GM21529 (cell line): ENCODE results near the gene FMNL2.
"Not testable (repeated sequence)": the region's sequence is repeated elsewhere in the genome, so short reads cannot be mapped to it uniquely, and the experiment has no call there.

Source experiments
- ATAC-seq: cut with Tn5 transposase; IDR thresholded peaks from one replicate; pipeline ENCODE4 v1.9.1; 2021; ENCODE audit not compliant: unreplicated experiment

Gene FMNL2

DNA sequence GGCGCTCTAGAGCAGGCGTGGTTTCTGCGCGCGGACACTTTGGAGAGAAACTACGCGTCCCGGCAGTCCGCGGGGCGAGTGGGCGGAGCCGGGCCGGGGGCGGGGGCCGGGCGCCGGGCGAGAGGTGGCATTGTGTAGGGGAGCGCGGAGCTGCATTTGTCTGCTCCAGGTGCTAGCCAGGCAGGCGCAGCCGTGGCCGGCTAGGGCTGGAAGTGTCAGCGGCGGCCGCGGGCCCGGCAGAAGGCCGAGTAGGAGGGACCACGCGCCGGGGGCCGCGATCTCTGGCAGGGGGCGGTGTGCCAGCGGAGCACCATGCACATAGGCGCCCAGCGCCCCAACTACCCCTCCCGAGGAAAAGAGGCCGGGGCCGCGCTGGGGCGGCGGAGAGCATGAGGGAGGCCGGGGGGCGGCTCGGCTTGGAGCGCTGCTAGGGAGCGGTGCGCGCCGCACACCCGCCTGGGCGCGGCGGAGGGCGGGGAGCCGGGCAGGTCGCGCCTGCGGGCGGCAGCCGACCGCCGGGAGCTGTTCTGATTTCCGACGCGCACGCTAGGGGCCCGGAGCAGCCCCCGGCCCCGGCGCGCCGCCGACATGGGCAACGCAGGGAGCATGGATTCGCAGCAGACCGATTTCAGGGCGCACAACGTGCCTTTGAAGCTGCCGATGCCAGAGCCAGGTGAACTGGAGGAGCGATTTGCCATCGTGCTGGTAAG, at the start of gene FMNL2:
Gene FMNL2 (plus strand): TSS at position 159 of the 710 bp plus-strand sequence.
- ATAC-seq = peak; percentile 92

DNA sequence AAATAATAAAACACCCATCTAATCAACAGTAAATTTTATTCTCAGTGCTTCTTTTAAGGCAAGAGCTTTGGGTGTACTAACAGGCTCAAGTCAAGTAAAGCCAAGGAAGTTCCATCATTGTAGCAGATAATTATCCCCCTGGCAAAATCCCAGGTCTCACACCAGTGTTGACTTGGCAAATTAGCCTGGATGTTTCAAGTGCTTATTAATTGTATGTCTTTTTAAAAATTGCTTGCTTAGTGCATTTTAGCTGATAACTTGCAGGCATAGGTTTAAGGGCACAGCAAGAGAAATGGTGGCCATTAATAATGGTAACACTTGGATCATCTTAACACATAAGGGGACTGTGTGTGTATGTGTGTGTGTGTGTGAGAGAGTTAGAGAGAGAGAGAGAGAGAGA, 42.0 kb upstream of the FMNL2 start:
- ATAC-seq = no peak

DNA sequence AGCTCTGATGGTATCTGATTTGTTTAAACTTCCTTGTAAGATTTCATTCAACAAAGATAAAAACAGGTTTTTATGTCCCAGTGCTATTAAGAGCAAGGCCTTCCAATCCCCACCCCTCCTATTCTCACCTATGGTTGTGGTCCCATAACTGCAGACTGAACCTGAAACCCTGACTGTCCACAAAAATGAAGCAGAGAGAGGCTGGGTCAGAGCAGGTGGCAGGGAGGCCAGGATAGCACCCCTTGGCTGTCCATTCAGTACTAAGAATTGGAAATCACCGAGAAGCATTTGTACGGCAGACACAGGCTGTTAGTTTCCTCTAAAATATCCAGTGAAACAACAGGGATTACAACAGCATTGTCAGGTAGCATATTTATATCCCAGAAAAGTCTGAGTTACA, 37.3 kb upstream of the FMNL2 start:
- ATAC-seq = no peak

DNA sequence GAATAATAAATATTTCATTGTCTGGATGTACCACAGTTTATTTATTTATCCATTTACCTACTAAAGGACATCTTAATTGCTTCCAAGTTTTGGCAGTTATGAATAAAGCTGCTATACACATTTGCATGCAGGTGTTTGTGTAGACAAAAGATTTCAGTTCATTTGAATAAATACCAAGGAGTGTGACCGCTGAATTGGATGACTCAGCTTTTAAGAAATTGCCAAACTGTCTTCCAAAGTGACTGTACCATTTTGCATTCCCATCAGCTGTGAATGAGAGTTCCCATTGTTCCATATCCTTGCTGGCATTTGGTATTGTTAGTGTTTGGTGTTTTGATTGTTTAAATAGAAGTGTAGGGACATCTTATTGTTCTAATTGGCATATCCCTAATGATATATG, 36.2 kb upstream of the FMNL2 start:
- ATAC-seq = no peak

DNA sequence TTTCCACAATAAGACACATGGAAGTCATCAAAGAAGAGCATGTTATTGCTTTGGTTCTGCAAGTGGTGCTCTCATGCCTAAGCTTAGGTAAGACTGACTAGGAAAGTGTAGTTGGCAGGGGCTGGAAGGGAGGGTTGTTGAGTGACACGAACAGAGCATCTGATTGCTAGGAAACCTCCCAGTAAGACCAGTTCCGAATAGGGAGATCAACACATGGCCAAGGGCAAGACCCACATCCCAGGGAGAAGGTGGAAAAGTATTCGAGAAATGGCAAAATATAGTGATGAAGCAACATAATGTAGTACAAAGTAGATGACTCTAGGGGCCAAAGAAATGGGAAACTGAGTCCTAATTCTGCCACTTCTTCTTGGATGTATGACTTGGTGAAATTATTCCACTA, 33.8 kb upstream of the FMNL2 start:
- ATAC-seq = no peak

DNA sequence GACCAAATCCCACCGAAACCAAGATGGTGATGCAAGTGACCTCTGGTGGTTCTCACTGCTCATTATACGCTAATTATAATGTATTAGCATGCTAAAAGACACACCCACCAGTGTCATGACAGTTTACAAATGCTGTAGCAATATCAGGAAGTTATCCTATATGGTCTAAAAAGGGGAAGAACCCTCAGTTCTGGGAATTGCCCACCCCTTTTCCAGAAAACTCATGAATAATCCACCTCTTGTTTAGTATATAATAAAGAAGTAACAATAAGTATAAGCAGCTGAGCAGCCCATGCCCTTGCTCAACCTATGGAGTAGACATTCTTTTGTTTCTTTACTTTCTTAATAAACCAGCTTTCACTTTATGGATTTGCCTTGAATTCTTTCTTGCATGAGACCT, 31.0 kb upstream of the FMNL2 start:
- no peak for ATAC-seq

DNA sequence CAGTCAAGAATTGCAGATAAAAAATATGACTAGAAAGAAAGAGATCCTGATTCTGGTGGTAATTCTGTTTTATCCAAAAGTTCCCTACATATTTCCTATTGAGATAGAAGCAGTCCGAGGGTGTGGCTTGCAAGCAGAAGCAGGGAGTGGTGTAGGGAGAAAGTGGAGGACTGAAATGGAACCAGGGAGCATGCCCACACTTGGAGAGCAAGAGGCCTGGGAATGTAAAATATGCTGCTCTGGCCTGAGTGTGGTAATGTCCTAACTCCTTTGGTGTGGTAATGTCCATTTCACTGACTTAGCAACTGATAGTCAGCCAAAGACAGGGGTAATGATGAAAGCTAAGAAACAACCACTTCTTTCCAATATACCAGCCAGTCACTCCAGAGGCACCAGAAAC, 30.1 kb upstream of the FMNL2 start:
- ATAC-seq = no peak

DNA sequence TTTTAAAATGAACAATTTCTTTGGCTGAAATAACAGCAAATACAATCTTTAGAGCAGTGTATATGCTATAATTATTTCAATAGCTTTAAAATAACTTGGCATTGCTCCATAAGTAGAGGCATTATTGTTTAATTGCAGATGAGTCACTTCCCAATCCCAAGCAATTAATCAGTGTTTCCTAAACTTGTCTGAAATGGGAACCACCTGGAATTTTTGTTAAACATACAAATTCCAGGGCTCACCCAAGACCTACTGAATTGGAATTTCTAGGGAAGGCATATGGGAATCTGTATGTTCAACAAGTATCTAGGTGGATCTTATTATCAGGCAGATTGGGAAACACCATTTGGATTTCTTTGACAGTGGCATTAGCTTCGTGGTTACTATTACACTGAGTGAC, 27.1 kb upstream of the FMNL2 start:
- ATAC-seq = no peak

DNA sequence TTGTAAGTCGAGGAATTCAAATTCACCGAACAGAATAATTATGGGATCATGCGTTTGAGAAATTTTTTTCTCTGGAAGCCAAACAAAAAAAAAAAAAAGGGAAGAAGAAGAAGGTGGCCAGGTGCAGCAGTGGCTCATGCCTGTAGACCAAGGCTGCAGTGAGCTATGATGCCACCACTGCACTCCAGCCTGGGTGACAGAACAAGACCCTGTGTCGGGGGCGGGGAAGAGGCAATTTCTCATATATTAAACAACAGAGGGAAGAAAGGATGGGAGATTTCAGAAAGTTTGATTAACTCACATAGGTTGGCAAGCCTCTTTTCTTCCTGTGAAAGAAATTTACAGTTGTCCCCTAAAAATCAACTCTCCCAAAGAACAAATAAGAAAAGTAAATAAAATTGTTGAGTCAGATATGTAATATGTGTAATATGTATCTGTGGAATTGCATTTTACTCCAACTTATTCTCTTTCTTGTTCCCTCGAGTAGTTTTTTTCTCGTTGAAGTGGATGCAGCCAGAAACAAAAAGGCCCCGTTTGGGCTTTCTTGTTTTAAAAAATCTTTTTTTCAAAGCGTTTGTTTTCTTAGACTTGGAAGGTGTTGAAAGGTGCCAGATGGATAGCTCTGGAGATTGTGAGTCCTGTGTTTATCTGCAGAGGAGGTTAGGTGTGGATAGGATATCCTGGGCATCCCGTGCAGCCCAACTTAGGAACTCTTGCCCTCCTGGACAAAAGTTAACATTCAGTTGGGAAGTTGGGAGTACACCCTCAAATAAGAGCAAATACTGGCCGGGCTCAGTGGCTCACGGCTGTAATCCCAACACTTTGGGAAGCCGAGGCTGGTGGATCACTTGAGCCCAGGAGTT, 25.4 kb upstream of the FMNL2 start:
- ATAC-seq = no peak

DNA sequence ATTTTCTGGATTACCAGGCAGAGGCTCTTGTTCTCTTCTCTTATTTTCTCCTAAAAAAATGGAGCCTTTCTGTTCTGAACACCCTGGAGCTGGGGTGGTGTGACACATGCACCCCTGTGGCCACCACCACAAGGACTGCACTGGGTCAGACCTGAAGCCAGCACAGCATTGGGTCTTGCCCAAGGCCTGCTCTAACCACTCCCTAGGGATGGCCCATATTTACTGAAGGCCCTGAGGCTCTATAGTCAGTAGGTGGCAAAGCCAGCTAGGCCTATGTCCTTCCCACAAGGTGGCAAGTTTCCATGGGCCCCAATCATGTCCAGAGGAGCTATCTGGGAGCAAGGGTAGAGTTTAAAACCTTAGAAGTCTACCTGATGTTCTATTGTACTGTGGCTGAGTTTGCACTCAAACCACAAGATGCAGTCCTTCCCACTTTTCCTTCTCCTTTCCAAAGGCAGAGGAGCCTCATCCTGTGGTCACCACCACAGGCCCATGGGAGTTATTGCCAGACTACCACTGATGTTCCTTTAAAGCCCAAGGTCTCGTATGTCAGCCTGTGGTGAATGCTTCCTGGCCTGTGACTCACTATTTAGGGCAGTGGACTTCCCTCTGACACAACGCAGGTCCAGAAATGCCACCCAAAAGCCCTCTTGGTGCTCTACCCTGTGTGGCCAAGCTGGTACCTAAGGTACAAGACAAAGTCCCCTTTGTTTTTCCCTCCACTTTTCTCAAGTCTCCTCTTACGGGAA, 15.0 kb upstream of the FMNL2 start:
- no peak for ATAC-seq

DNA sequence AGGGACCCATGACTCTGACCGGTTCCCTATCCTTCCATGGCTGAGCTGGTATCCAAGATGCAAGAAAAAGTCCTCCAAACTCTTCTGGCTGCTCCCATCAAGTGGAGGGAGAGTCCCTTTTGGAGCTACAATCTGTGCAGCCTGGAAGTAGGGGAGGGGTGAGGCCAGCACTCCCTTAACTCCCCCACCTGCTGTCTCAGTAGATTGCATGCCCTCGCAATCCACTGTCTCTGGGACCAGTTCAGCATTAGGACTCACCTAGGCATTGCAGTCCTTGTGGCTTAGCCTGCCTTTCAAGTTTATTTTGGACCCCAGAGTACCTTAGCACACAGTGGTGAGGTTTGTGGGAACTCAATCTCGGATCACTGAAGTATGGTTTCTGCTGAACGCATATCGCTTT, 14.2 kb upstream of the FMNL2 start:
- no peak for ATAC-seq

DNA sequence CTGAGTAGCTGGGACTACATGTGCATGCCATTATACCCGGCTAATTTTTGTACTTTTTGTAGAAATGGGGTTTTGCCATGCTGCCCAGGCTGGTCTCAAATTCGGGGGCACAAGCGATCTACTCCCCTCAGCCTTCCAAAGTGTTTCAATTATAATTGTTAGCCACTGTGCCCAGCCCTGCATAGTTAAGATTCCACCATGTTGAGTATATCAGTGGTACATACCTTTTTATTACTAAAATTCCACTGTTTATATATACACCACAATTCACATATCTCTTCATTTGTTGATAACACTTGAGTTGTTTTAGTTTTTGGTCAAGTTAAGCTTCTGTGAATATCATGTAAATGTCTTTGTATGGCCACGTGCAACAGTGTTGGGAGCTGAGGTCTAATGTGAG, 12.8 kb upstream of the FMNL2 start:
- ATAC-seq = no peak

DNA sequence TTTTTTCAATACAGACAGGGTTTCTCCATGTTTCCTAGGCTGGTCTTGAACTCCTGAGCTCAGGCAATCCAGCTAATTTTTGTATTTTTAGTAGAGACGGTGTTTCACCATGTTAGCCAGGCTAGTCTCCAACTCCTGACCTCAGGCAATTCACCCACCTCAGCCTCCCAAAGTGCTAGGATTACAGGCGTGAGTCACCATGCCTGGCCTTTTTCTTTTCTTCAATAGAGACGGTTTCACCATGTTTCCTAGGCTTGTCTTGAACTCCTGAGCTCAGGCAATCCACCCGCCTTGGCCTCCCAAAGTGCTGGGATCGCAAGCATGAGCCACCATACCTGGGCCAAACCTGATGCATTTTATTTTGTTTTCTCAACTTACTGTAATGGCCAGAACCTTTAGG, 9.8 kb upstream of the FMNL2 start:
- ATAC-seq = not testable (repeated sequence)

DNA sequence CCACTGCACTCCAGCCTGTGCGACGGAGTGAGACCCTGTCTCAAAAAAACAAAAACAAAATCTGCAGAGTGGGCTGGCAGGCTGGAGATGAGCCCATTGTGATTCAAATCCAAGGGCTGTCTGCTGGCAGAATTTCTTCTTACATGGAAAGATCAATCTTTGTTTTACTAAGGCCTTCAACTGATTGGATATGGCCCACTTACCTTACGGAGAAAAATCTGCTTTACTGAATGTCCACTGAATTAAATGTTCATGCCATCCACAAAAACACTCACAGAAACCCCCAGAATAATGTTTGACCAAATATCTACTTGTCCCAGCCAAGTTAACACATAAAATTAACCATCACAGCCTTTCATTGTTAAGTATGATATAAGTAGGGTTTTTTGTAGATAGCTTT, 8.3 kb upstream of the FMNL2 start:
- ATAC-seq = no peak

DNA sequence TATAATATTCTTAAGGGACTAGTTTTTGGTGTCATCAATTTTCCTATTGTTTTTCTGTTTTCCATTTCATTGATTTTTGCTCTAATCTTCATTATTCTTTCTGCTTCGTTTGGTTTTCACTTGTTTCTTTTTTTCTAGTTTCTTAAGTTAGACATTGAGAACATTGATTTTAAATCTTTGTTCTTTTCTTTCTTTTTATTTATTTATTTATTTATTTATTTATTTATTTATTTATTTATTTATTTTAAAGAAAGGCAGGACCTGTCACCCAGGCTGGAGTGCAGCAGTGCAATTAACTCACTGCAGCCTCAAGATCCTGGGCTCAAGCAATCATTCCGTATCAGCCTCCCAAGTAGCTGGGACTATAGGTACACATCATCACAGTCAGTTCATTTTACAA, 7.0 kb upstream of the FMNL2 start:
- no peak for ATAC-seq

DNA sequence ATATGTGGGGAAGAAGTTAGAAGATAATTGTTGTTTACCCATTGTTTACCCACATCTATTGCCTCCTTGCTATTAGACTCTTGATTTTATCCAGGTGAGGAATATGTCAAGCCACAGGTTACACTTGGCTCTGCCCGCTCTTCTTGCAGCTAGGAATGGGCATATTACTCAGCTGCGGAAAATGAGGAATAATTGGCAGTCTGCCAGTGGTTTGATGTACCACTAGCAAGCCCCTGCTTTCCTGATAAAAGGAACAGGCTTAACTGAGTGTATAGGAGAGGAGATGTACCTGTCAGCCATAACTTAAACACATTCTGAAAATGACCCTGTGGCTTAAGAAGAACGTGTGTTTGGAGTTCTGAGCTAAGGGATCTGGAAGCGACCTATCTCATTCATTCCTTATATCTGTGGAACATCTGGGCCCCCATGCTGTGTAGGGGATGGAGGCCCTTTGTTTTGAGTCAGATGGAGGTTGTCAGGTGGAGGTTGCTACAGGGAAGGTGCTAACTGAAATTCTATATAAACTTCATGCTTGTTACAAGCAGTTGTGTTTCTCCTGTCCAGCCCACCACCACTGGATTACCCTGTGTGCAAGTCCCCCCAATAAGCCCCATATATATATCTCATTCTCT, 4.6 kb upstream of the FMNL2 start:
- no peak for ATAC-seq

DNA sequence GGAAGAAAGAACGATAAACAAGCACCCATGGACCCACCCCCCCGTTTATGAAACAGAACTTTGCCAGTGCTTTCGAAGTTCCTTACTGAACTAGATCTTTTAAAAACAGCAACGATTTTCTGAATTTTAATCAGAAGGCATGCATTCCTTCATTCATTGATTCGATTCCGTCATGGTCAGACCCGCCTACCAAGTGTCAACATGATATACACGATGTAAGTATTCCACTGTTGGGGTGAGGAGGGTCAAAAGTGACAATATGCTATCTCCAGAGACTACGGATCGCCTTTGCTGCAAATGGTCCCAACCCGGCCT, 316 bp upstream of the FMNL2 start:
- no peak for ATAC-seq

DNA sequence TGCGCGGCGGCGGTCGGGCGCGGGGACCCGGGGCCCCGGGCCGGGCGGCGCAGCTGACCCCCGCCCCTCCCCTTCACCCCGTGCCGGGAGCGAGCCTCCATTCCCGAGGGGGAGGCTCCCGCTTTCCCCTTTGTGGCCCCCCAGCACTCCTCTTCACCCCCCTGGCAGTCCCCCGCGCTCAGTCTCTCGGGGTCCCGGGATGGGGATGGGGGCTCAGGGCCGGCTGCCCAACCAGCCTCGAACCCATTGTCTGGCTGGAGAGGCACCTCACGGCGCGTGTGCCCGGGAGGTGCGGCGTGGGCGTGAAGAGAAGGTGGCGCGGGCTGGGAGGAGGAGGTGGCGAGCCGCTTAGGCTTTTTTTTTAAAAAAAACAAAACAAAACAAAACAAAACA, 748 bp downstream of the FMNL2 start:
- ATAC-seq = peak; percentile 26

DNA sequence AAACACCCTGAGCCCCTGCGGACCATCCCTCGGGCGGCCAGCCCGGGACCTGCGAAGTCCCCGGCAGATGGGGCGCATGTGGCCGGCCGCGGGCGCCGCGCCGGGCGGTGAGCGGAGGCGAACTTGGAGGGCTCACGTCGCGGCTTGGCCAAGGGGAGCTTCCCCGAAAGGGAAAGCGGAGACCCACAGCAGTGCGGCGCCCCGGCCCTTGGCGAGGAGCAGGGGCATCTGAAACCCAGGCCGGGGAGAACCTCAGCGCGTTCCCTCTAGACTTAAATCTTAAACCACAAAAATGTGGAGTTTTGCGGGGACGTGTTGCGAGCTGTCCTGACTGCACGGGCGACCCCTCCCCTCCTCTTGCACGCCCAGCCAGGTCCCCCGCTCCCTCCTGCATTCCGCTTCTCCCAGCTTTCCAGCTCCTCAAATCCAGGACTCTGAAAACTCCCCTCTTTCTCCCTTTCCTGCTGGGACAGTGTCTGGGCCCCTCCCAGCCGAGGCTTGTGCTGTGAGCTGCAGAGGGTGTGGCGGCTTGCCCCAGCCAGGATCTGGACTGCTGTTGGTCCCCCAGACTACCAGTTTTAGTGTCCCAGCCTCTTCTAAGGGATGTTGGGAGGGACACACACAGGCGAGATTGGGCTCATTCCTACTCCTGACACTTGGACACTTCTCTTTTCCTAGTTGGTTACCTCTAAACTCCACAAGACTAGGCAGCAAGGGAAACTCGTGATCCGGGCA, 1.3 kb downstream of the FMNL2 start:
- ATAC-seq = peak; percentile 25

DNA sequence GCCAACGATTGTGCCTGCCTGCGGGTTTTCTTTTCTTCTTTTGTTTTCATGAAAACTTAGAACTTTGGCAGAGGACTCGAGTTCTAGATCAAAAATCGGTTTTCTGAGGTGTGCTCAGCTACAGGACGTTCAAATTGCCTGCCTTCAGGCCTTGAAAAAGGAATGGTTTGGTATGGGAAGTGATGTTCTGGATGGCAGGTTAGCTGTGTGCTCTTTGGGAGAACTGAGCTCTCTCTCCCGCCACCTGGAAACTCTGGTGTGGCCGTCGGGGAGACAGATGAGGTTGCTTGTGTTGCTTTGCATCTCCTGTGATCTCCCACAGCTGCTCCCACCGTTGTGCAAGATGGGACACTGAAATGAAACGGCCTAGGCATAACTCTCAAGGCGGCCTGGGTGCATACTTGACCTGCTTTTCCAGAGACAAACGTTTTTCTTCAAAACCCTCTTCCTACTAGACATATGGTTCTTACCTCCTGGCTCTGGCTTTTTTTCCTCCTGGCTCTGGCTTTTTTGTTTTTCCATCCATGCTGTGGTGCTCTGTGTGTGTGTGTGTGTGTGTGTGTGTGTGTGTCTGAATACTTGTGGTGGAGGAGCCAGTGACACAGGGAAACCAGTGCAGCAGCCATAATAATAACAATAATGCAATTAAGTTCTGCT, 2.0 kb downstream of the FMNL2 start:
- ATAC-seq = no peak
